Glomerular visceral epithelial cell (primary cell): ENCODE measurements around the gene PRKCA.
A peak's percentile ranks its signal among the peaks of the same experiment; 100 is the strongest.

Experiments
- DNase-seq: peaks from one replicate; pipeline ENCODE4 v3.0.0-alpha.2; 2016; ENCODE audit errors: extremely low spot score

Gene PRKCA

DNA sequence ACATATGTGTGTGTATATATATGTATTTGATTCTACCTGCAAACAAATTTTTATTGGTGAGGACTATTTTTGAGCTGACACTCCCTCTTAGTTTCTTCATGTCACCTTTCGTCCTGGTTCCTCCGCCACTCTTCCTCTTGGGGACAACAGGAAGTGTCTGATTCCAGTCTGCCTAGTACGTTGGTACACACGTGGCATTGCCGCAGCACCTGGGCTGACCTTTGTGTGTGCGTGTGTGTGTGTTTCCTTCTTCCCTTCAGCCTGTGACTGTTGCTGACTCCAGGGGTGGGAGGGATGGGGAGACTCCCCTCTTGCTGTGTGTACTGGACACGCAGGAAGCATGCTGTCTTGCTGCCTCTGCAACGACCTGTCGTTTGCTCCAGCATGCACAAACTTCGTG, 503.2 kb downstream of the PRKCA start:
- DNase-seq = no peak

DNA sequence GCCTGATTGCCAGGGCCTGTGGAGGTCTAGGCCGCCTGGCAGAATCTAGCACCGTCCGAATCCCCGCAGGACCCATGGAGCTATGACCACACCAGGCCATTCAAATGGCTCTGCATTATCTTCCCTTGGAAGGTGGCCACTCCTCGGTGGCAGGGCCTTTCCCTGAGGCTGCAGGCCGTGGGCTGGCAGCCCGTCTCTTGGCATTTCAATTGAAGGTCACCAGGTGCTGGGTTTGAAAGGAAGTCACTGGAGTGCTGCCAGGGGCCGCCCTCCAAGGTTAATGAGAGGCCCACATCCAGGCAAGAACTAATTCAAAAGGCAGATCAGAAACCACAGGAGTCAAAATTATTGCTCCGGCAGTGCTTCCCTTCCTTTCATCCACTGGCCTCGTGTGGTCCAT, 504.8 kb downstream of the PRKCA start:
- no peak for DNase-seq

GRCh38 chr17:66809408-66809807, 507.0 kb downstream of the PRKCA start:
- no peak for DNase-seq

DNA sequence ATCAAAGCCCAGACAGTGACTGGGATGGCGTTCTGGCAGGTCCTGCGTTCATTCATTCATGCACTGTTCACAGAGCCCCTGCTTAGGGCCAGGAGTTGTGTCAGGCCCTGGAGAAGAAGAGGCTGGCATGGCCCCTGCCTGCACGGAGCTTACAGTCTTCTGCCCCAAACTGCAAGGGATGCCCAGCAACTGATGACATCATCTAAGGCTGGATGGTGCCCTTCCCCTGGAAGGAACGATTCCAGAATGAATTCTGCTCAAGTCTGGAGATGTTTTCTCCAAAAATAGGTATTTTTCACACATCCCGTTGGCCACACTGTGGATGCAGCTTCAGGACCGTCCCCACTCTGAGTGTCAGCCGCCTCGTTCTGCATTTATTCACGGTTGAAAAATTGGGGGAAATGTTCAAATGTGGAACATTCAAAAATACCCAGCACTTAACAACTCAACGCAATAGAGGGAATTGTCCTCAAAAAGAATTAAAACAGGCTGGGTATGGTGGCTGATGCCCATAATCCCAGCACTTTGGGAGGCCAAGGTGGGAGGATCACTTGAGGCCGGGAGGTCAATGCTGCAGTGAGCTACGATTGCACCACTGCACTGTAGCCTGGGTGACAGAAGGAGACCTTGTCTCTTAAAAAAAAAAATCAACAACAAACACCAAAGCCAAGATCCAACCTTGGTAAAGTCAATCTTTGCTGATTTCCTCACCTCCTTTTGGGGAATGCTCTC, 508.7 kb downstream of the PRKCA start:
- no peak for DNase-seq

- DNase-seq = no peak
Observed at GRCh38 chr17:66811683-66812054, 509.3 kb downstream of the PRKCA start.

DNA sequence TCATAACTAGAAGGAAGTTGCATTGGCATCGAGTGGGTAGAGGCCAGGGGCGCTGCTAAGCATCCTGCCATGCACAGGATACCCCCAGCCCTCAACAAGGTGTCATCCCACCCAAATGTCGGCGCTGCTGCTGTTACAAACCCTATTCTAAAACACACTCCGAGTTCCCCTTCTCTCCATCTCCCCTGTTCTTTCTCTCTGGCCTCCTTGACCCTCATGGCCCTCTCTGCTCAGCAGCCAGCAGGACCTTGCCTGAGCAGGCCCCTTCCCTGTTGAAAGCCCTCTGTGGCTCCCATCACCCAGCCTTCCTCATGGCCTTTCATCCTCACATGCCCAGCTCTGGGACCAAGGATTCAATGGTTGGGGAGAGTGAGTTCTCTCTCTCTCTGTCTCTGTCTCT, 510.2 kb downstream of the PRKCA start:
- no peak for DNase-seq

DNA sequence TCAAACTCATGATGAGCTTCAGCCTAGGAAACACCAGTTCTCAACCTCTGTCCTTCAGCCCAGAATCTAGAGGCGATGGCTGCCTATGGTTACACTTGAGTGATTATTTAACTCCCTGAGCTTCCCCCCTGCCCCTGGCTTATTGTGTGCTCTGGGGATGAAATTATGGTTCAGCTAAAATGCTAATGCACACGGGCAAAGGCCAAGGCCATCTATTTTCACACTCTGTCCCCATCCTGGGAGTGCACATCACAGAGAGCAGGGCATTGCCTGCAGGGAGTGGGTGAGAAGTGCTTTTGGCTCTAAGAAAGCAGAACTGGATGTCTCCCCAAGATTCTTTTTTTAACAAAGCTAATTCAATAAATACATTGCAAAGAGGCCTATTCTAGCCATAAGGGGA, 510.9 kb downstream of the PRKCA start:
- no peak for DNase-seq

GRCh38 chr17:66814026-66814425, 511.6 kb downstream of the PRKCA start:
- DNase-seq = no peak

GRCh38 chr17:66814570-66814969, 512.2 kb downstream of the PRKCA start:
- no peak for DNase-seq

GRCh38 chr17:66817750-66818149, 515.3 kb downstream of the PRKCA start:
- no peak for DNase-seq

- no peak for DNase-seq
Observed at GRCh38 chr17:66819466-66819865, 517.1 kb downstream of the PRKCA start.

- DNase-seq = no peak
Observed at GRCh38 chr17:66822009-66822408, 519.6 kb downstream of the PRKCA start.

GRCh38 chr17:66826856-66827255, 524.4 kb downstream of the PRKCA start:
- DNase-seq = no peak

DNA sequence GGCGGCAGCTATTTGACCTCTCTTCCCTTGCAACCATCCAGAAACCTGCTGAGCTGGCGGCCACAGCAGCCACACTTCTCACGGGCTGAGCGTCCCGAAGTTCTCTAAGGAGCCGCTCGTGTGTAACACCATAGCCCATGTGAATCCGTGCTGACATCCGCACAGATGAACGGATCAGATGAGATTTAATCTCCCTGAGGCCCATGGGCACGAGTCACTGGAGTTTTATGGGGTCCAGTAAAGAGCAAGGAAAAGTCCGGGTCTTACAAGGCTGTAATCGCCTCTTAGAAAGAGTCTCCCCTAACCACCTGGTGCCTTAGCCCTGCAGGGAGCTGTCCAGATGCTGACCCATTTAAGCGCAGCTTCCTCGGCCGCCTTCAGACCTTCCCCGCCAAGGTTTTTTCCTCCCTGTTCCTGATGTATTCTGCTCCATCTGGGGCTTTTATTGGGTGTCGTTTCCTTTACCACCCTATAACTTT, 527.0 kb downstream of the PRKCA start:
- DNase-seq = peak; percentile 57

DNA sequence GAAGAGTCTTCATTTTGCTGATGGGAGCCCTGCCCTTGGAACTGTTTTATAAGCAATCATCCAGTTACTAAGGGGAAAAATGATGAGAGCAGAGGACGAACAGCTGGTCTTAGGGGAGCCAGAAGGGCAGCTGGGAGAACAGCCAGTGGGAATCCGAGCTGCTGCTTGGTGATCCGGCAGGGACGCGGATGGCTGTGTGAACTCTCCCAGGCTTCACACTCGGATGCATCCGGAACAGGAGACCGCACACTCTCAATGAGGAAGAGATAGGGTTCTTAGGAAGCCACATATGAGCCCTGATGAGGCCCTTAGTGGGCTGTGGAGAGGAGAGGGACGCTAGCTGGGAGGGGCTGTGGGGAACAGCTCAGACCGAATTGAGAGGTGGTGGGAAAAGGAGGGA, 527.5 kb downstream of the PRKCA start:
- DNase-seq = no peak

DNA sequence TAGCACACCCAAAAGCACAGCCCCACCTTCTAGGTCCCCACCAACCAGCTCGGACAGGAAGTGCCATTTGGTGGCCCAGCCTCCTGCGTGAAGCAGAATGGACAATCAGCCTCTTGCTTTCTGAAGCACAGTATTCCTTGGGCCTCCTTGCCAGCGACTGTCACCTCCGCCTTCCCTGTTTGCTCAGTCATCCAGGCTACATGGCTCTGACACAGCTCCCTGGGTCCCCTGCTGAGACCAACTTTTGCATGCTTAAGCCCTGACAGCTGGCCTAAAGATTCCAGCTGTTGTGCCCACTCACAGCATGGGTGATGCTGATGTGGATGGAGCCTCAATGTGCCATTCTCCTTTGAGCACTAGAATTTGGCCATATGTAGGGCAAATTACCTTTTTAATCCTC, 528.0 kb downstream of the PRKCA start:
- DNase-seq = no peak

DNA sequence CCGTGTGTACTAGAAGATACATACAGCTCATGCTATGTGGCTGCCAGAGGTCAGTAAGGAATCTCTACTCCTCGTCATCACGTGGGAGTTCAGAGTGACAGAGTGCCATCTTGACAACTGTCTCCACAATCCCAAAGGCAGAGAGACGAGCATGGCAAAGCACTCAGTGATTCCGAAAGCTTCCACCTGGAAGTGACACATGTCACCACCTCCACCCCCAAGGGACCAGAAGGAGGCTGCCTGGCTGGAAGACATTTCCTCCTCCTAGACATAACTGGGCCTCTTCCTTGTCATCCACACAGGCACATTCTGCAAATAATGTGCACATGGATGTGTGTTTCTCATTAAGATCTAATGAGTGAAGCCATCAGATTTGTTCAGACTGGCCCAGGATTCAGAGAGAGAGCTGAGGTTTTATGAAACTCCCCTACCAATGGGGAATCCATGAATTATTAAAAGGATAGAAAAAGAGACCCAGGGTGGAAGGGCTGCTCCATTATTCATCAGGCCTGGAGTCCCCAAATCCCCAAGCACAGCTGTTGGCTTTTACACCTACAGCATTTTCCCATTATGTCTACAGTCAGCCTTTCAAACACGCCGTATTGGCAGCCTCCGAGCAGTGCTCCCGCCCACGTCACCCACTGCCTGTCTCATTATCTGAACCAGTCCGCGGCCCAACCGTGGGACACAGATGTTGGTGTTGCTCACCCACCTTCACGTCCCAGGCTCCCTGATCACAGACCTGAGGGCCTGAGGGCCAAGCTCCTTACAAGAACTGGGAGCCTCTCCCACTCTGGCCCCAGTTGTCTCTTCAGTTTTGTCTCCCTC, 529.2 kb downstream of the PRKCA start:
- DNase-seq = no peak

- no peak for DNase-seq
Observed at GRCh38 chr17:66833201-66833600, 530.8 kb downstream of the PRKCA start.

DNA sequence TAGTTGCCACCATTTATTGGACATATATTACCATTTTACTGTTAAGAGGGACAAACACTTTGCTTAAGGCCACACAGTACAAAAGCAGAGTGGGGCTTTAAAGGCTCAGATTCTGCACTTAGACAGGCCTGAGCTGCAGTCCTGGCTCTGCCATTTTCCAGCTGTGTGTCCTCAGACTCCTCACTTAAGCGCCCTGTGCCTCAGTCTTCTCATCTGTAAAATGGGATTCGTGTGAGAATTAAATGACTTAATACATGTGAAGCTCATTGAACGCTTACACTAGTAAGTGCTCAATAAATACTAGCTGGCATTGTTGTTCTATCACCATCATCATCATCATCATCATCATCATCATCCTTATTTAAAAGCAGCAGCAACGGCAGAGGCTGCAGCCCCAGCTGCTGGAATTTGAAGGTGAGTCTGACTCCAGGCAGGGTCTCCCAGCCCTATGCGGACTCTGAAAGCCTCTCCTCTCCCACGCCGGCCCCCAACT, 532.1 kb downstream of the PRKCA start:
- DNase-seq = no peak

DNA sequence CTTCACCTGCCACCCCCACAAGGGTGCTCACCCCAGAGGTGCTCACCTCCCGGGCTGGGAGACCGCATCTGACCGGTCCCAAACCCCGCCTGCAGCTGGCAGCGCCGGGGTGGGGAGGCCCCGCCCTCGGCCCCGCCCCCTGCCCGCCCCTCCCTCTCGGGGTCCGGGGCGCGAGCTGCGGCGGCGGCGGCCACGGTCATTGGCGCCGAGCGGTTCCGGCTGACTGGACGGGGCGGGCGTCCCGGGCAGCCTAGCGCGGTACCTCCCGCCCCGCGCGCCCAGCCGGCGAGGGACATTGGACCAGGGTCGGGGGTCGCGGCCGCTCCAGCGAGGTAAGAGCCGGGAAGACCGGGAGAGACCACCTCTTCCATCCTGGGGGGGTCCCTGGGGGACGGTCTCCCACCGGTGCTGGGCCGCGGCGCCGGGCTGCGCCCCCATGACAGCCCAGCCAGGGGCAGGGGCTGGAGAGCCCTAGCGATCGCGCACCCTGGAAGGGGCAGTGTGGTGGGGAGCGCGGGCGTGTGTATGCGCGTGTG, 532.6 kb downstream of the PRKCA start, which contains the start of gene CACNG5:
CACNG5 (plus strand) TSS at position 199 of the 536 bp plus-strand sequence. CDS start 42,216 bp downstream, outside the sequence.
- no peak for DNase-seq

DNA sequence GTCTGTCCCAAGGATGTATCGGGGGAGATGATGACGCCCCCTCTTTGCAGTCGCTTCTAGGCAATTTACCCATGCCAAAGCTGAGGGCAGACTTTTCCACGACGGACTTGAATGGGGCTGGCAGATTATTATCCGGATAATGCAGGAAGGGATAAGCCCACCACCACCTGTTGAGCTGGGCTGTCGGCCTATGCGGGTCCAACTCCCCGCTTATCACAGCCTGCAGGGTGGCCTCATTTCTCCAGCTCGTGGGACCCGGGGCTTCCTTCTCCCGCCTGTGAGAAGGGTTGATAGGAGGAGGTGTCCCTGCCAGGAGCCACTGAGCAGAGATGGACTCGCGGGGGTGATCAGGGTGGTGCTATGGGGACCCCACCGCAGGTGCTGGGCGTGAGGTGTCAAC, 533.1 kb downstream of the PRKCA start:
- no peak for DNase-seq
